ENCODE measurements around the gene SPATA32. TPM values are rescaled to one million over a fixed set of nuclear protein-coding genes. Genes with fewer than 3 reads are reported as not detected.
"Not testable (repeated sequence)": the region's sequence is repeated elsewhere in the genome, so short reads cannot be mapped to it uniquely, and the experiment has no call there.

Gene SPATA32
- total and polyA plus RNA-seq, 2 donors from 2014 or later: not detected

DNA sequence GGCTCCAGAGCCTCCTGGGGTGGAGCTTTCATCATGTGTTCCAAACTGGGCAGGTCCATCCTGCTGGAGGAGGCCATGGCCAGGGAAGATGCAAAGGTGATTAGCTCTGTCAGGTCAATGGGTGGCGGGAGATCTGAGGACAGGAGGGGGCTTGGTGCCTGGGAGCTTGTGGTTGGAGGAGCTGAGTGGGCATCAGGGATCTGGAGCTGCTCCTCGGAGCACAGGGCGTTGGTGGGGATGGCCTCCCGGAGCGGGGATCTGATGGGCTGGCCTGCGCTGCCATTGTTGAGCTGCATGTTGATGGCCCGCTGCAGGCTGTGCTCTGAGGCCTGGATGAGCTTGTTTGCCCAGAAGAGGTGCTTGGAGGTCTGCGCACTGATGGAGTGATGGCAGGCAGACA lies 6.5 kb downstream of the SPATA32 start:
- no peaks in the 10 kb centered on the region for H3K4me1 ChIP-seq (ENCODE audit: control insufficient read depth in 2 of 3, insufficient read depth in 2 of 3, low read depth in 1 of 3, low read length in 3 of 3)
- intact Hi-C loops (cut with DNase I): no loop called here
- TF ChIP-seq, protein P1, sequence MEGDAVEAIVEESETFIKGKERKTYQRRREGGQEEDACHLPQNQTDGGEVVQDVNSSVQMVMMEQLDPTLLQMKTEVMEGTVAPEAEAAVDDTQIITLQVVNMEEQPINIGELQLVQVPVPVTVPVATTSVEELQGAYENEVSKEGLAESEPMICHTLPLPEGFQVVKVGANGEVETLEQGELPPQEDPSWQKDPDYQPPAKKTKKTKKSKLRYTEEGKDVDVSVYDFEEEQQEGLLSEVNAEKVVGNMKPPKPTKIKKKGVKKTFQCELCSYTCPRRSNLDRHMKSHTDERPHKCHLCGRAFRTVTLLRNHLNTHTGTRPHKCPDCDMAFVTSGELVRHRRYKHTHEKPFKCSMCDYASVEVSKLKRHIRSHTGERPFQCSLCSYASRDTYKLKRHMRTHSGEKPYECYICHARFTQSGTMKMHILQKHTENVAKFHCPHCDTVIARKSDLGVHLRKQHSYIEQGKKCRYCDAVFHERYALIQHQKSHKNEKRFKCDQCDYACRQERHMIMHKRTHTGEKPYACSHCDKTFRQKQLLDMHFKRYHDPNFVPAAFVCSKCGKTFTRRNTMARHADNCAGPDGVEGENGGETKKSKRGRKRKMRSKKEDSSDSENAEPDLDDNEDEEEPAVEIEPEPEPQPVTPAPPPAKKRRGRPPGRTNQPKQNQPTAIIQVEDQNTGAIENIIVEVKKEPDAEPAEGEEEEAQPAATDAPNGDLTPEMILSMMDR (IDR thresholded peaks at IDR 0.05; ENCODE audit: borderline replicate concordance, extremely low read depth, insufficient read depth): no peak
- FAIRE-seq (no peak), DNase-seq (peak in 1 of 5 donors; percentile 66)
- H3K9me3 ChIP-seq (ENCODE audit: control insufficient read depth in 2 of 3, insufficient read depth in 1 of 3, low read length in 3 of 3): no peaks in the 10 kb centered on the region
- no peaks in the 10 kb centered on the region for H3K27me3 ChIP-seq (ENCODE audit: control insufficient read depth, insufficient read depth, low read length)
- no peak overlapping the region for H3K9ac ChIP-seq (ENCODE audit: low read length in 3 of 3)
- H3K4me3 ChIP-seq (ENCODE audit: low read length in 3 of 3): no peak overlapping the region
- no peak overlapping the region for H3K27ac ChIP-seq (ENCODE audit: low read depth in 2 of 2, low read length in 2 of 2)
- H3K36me3 ChIP-seq (ENCODE audit: control insufficient read depth in 2 of 3, insufficient read depth in 3 of 3, low read length in 3 of 3): no peaks in the 10 kb centered on the region

DNA sequence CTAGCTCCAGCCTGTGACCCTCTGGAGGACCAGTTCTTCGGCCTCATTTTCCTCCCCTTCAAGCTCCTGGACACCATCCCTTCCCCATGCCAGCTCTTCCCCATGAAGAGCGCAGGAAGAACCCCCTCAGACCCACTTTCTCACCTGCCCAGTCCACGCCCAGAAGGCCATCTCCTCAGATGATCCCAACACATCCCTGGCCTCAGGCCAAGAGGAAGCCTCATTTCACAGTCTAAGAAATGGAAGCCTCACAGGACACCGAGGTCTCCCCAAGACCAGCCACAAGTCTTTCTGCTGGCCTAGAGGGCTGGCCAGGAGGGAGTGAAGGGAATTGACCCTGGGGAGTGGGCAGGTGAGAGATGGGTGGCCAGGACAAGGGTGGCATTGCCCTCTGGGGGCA lies 8.0 kb downstream of the SPATA32 start:
- Histone ChIP-seq H3K4me1 (ENCODE audit: control insufficient read depth in 2 of 3, insufficient read depth in 2 of 3, low read depth in 1 of 3, low read length in 3 of 3) (no peaks in the 10 kb centered on the region), H3K9me3 (ENCODE audit: control insufficient read depth in 2 of 3, insufficient read depth in 1 of 3, low read length in 3 of 3) (no peaks in the 10 kb centered on the region), H3K9ac (ENCODE audit: low read length in 3 of 3) (no peak overlapping the region), H3K4me3 (ENCODE audit: low read length in 3 of 3) (no peak overlapping the region), H3K27ac (ENCODE audit: low read depth in 2 of 2, low read length in 2 of 2) (no peak overlapping the region), H3K36me3 (ENCODE audit: control insufficient read depth in 2 of 3, insufficient read depth in 3 of 3, low read length in 3 of 3) (no peaks in the 10 kb centered on the region), H3K27me3 (ENCODE audit: control insufficient read depth, insufficient read depth, low read length) (no peaks in the 10 kb centered on the region)
- TF ChIP-seq, protein P1 (IDR thresholded peaks at IDR 0.05; ENCODE audit: borderline replicate concordance, extremely low read depth, insufficient read depth): no peak
- intact Hi-C loops (cut with DNase I): no loop called here
- DNase-seq: no peak
- FAIRE-seq: no peak

DNA sequence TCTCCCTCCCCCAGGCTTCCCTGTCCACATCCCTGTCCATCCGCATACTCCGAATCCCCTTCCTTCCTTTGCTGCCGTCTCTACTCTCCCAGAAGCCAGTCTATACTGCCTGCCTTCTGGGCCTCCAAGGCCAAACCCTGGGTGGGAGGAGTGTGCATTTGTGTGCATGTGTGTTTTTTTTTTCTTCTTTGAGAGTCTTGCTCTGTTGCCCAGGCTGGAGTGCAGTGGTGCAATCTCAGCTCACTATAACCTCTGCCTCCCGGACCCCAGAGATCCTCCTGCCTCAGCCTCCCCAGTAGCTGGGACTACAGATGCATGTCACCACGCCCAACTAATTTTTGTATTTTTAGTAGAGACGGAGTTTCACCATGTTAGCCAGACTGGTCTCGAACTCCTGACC lies 8.7 kb downstream of the SPATA32 start:
- H3K4me1 ChIP-seq (ENCODE audit: control insufficient read depth in 2 of 3, insufficient read depth in 2 of 3, low read depth in 1 of 3, low read length in 3 of 3); H3K9me3 ChIP-seq (ENCODE audit: control insufficient read depth in 2 of 3, insufficient read depth in 1 of 3, low read length in 3 of 3); FAIRE-seq; H3K9ac ChIP-seq (ENCODE audit: low read length in 3 of 3); H3K36me3 ChIP-seq (ENCODE audit: control insufficient read depth in 2 of 3, insufficient read depth in 3 of 3, low read length in 3 of 3); DNase-seq; intact Hi-C loops (cut with DNase I); H3K4me3 ChIP-seq (ENCODE audit: low read length in 3 of 3); H3K27me3 ChIP-seq (ENCODE audit: control insufficient read depth, insufficient read depth, low read length); H3K27ac ChIP-seq (ENCODE audit: low read depth in 2 of 2, low read length in 2 of 2): not testable (repeated sequence)

DNA sequence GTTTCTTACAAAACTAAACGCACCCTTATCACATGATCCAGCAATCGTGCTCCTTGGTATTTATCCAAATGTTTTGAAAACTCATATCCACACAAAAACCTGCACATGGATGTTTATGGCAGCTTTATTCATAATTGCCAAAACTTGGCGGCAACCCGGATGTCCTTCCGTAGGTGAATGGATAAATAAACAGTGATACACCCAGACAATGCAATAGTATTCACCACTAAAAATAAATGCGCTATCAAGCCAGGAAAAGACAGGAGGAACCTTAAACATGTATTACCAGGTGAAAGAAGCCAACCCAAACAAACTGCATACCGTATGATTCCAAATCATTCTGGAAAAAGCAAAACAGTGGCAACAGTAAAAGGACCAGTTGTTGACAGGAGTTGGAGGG lies 10.0 kb downstream of the SPATA32 start:
- intact Hi-C loops (cut with DNase I): no loop called here
- no peak for DNase-seq
- TF ChIP-seq, protein P1 (IDR thresholded peaks at IDR 0.05; ENCODE audit: borderline replicate concordance, extremely low read depth, insufficient read depth): no peak
- FAIRE-seq: no peak
- H3K4me3 ChIP-seq (ENCODE audit: low read length in 3 of 3): no peak overlapping the region
- H3K27ac ChIP-seq (ENCODE audit: low read depth in 2 of 2, low read length in 2 of 2): no peak overlapping the region
- H3K4me1 ChIP-seq (ENCODE audit: control insufficient read depth in 2 of 3, insufficient read depth in 2 of 3, low read depth in 1 of 3, low read length in 3 of 3): peaks cover 0 to under 1% (median 0%) of the 10 kb centered on the region in 3 donors
- no peak overlapping the region for H3K9ac ChIP-seq (ENCODE audit: low read length in 3 of 3)
- H3K36me3 ChIP-seq (ENCODE audit: control insufficient read depth in 2 of 3, insufficient read depth in 3 of 3, low read length in 3 of 3): no peaks in the 10 kb centered on the region
- H3K27me3 ChIP-seq (ENCODE audit: control insufficient read depth, insufficient read depth, low read length): no peaks in the 10 kb centered on the region
- no peaks in the 10 kb centered on the region for H3K9me3 ChIP-seq (ENCODE audit: control insufficient read depth in 2 of 3, insufficient read depth in 1 of 3, low read length in 3 of 3)
